Stomach (tissue), 9 donors: Measurements from ENCODE around the gene KANSL1. TPM values are rescaled to one million over a fixed set of nuclear protein-coding genes. Genes with fewer than 3 reads are reported as not detected.

Experiments used
- DNase-seq, 2 donors: peaks; one replicate each; pipeline versions ENCODE4 v3.0.0 to v3.0.0-alpha.2; 2013 to 2019
- H3K27ac ChIP-seq, 5 donors: fragments of 200-600 bp in 4 of 5; sonication (generic) in 4 of 5; one replicate each; pipeline ENCODE4 v1.5.1; 2013 to 2019; ENCODE audit warnings: mild to moderate bottlenecking in 1 of 5, moderate library complexity in 1 of 5
- H3K27me3 ChIP-seq, 3 donors: fragments of 200-600 bp; sonication (generic); one replicate each; pipeline ENCODE4 v1.5.1; 2017 to 2019; ENCODE audit warnings: mixed run types in 1 of 3
- H3K36me3 ChIP-seq, 4 donors: fragments of 200-600 bp; sonication (generic); 1 replicate in 3 of 4; 2 replicates in 1 of 4; pipeline ENCODE4 v1.5.1; 2016 to 2019
- H3K4me1 ChIP-seq, 4 donors: fragments of 200-600 bp; sonication (generic); one replicate each; pipeline ENCODE4 v1.5.1; 2016 to 2019
- H3K4me3 ChIP-seq, 4 donors: fragments of 200-600 bp; sonication (generic) in 3 of 4; one replicate each; pipeline ENCODE4 v1.5.1; 2016 to 2019; ENCODE audit warnings: mild to moderate bottlenecking in 1 of 4
- H3K9me3 ChIP-seq, 4 donors: fragments of 200-600 bp; sonication (generic); one replicate each; pipeline ENCODE4 v1.5.1; 2016 to 2019
- EP300 ChIP-seq: sonication (generic); formaldehyde crosslinking; IDR thresholded peaks from one replicate; pipeline ENCODE4 v1.6.1; 2017; ENCODE audit warnings: antibody characterized with exemption
- POLR2A ChIP-seq, 4 donors: fragments of 450-650 bp; IDR thresholded peaks; one replicate each; pipeline ENCODE4 v1.6.1; 2016; ENCODE audit warnings: antibody characterized with exemption in 4 of 4, control low read depth in 2 of 4, mild to moderate bottlenecking in 1 of 4, moderate library complexity in 1 of 4
- POLR2AphosphoS5 ChIP-seq, 3 donors: sonication (generic); formaldehyde crosslinking; IDR thresholded peaks; one replicate each; pipeline ENCODE4 v1.6.1; 2016; ENCODE audit warnings: antibody characterized with exemption in 3 of 3
- WGBS, 5 donors: extraction: QIAGEN DNeasy Blood & Tissue Kit in 3 of 5; methylation state at CpG; one replicate each; pipeline versions ENCODE4 v1.1.5 to v1.1.7; 2013 to 2018; 5-methylcytosine and 5-hydroxymethylcytosine counted together
- intact Hi-C: fragments of 100-400 bp; cut with DNase I; formaldehyde crosslinking; loops from one replicate; pipeline ENCODE4 v1.15.1; 2023; ENCODE audit warnings: low total_unique reads
- polyA plus RNA-seq, 3 donors: library from polyadenylated mRNA; stranded (reverse); fragments of 200-250 nt; gene quantifications; one replicate each; pipeline ENCODE4 v1.2.3, GENCODE V29; 2013
- total RNA-seq, 5 donors: library from RNA; depleted of rRNA; stranded (reverse); fragments of >200 nt; gene quantifications; one replicate each; pipeline versions ENCODE4 v1.1.0 to v1.2.3, GENCODE V29; 2014 to 2016
- TF ChIP-seq, protein P1 (sequence below), 7 experiments: fragments of 450-650 bp in 4 of 7; fragments of 200-600 bp in 3 of 7; sonication (generic) in 3 of 7; IDR thresholded peaks; one replicate each; pipeline ENCODE4 v1.5.1; 2016 to 2019; ENCODE audit warnings: antibody characterized with exemption in 7 of 7, control low read depth in 2 of 7, mild to moderate bottlenecking in 1 of 7
- donor health status: healthy with polysubstance abuse.
- donor health status: Bipolar disorder and iron deficiency.
- donor health status: healthy.

The KANSL1 gene
- total and polyA plus RNA-seq, 8 donors, result 9.2 to 288 (median 127) TPM

DNA sequence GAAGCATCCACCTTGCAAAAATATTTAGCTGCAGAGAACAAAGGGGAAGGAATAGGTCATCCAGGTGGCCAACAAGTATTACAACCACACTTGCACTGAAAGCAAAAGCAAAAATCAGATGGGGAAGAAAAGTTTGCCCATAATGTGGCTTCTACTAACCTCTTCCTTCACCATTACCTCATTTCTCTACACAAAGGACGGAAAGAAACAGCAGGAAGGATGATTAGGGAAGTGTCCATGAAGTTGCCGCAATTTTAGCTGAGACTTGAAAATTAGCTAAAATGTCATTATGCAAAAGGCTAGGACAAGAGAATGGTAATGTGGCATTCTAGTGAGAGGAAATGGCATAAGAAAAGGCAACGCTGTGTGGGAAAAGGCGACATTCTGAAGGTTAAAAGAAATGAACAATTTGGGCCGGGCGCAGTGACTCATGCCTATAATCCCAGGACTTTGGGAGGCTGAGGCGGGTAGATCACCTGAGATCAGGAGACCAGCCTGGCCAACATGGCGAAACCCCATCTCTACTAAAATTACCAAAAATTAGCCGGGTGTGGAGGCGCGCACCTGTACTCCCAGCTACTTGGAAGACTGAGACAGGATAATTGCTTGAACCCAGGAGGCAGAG lies 13.7 kb downstream of the KANSL1 start:
- Histone ChIP-seq H3K9me3 (no peaks in the 10 kb centered on the region), H3K36me3 (peaks cover 0 to 3% (median 0%) of the 10 kb centered on the region in 4 donors), H3K4me1 (peaks cover 50 to 99% (median 83%) of the 10 kb centered on the region in 4 donors), H3K4me3 (no peak overlapping the region), H3K27me3 (no peaks in the 10 kb centered on the region), H3K27ac (peak overlapping the region in 2 of 5 donors; percentile 12 to 65)
- intact Hi-C loops, result no loop called here
- TF ChIP-seq POLR2AphosphoS5 (IDR thresholded peaks at IDR 0.05), result no peak
- TF ChIP-seq, protein P1, sequence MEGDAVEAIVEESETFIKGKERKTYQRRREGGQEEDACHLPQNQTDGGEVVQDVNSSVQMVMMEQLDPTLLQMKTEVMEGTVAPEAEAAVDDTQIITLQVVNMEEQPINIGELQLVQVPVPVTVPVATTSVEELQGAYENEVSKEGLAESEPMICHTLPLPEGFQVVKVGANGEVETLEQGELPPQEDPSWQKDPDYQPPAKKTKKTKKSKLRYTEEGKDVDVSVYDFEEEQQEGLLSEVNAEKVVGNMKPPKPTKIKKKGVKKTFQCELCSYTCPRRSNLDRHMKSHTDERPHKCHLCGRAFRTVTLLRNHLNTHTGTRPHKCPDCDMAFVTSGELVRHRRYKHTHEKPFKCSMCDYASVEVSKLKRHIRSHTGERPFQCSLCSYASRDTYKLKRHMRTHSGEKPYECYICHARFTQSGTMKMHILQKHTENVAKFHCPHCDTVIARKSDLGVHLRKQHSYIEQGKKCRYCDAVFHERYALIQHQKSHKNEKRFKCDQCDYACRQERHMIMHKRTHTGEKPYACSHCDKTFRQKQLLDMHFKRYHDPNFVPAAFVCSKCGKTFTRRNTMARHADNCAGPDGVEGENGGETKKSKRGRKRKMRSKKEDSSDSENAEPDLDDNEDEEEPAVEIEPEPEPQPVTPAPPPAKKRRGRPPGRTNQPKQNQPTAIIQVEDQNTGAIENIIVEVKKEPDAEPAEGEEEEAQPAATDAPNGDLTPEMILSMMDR (IDR thresholded peaks at IDR 0.05), result no peak
- no peak for TF ChIP-seq EP300
- TF ChIP-seq POLR2A (IDR thresholded peaks at IDR 0.05), result no peak
- peak in 1 of 2 donors; percentile 16 for DNase-seq
- WGBS, 5 donors, result 77 to 88% (median 87%) methylated on average over 11 of the region's 11 CpGs

DNA sequence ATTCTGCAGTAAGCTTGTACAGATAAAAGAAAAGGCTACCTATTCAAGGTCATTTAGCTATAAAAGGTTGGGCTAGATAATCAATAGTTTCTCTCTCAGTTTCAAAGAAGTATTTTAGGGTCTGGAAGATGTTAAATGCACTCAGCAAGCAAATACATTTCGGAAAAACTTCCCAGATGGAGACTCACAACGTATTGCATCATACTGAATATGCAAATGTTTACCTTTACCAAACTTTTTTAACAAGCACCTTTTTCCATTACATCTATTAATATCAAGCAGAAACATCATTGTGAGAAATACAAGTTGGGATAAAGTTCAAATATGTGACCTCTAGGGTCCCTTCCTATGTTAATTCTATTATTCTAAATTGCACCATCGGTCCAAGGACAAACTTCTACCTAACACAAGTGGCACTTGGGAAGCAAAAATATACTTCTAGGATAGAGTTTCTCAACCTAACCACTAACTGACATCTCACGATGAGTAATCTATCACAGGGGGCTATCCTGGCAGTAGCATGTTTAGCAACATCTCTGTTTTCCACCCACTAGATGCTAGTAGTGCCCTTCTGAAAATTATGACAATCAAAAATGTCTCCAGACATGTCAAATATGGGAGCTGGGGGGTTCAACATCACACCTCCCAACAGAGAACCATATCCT lies 14.5 kb downstream of the KANSL1 start:
- Histone ChIP-seq H3K9me3 (no peaks in the 10 kb centered on the region), H3K4me1 (peaks cover 50 to 99% (median 83%) of the 10 kb centered on the region in 4 donors), H3K27me3 (no peaks in the 10 kb centered on the region), H3K4me3 (no peak overlapping the region), H3K27ac (peak overlapping the region in 1 of 5 donors; percentile 65), H3K36me3 (peaks cover 0 to 3% (median 0%) of the 10 kb centered on the region in 4 donors)
- 53 to 67% (median 58%) methylated on average over 4 of the region's 4 CpGs for WGBS, 5 donors
- no peak for DNase-seq
- TF ChIP-seq, protein P1 (IDR thresholded peaks at IDR 0.05), result no peak
- TF ChIP-seq POLR2AphosphoS5 (IDR thresholded peaks at IDR 0.05) (no peak), EP300 (no peak), POLR2A (IDR thresholded peaks at IDR 0.05) (no peak)
- intact Hi-C loops, result no loop called here

DNA sequence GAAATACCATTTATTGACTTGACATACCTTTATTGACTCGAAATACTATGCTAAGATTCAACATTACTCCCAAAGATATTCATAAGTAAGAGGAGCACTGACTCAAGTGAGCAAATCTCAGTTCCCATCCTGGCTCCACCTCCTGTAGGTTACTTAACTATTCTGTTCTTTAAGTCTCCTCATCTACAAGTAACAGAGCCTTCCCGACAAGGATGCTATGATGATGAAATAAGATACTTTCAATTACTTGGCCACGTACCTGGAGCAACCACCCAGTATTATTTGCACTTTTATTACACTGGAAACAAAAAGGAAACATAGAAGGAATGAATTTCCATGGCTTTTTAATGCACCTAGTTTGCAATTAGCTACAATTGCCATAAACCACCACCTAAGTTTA lies 16.3 kb downstream of the KANSL1 start:
- H3K4me1 ChIP-seq, result peaks cover 43 to 99% (median 80%) of the 10 kb centered on the region in 4 donors
- no peaks in the 10 kb centered on the region for H3K9me3 ChIP-seq
- TF ChIP-seq, protein P1 (IDR thresholded peaks at IDR 0.05), result no peak
- TF ChIP-seq POLR2AphosphoS5 (IDR thresholded peaks at IDR 0.05) (no peak), EP300 (no peak), POLR2A (IDR thresholded peaks at IDR 0.05) (no peak)
- no peak overlapping the region for H3K4me3 ChIP-seq
- H3K36me3 ChIP-seq, result peaks cover 0 to 4% (median under 1%) of the 10 kb centered on the region in 4 donors
- no peaks in the 10 kb centered on the region for H3K27me3 ChIP-seq
- no peak overlapping the region for H3K27ac ChIP-seq
- WGBS, 5 donors, result 73 to 81% (median 78%) methylated on average over 3 of the region's 3 CpGs
- intact Hi-C loops, result no loop called here
- DNase-seq, result no peak

DNA sequence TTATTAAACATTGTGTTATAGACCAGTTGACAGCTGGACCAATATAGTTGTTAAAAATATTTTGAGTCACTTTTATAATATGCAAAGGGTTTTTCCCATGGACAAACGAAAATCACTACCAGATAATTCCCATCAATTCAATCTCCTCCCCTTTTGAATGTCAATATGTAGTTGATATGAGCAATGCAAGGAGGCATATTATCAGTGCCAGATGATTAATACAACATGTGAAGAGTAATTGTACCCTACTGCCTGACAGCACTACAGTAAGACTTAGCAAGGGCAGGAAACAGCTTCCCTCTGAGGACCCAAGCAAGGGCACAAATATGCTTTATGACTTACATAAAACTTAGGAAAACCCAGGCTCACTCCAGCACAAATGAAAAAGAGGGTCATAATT lies 17.3 kb downstream of the KANSL1 start:
- no peak for DNase-seq

More for the DNA sequence above, 17.3 kb downstream of the KANSL1 start:
- WGBS, 5 donors, result 6 to 23% (median 16%) methylated on average over 1 of the region's 1 CpG
- intact Hi-C loops, result no loop called here
- no peaks in the 10 kb centered on the region for H3K27me3 ChIP-seq
- no peak overlapping the region for H3K27ac ChIP-seq
- H3K4me3 ChIP-seq, result no peak overlapping the region
- H3K36me3 ChIP-seq, result peaks cover 10 to 15% (median 11%) of the 10 kb centered on the region in 4 donors
- peaks cover 43 to 97% (median 78%) of the 10 kb centered on the region in 4 donors for H3K4me1 ChIP-seq
- TF ChIP-seq POLR2A (IDR thresholded peaks at IDR 0.05), result no peak
- TF ChIP-seq, protein P1 (IDR thresholded peaks at IDR 0.05), result no peak
- TF ChIP-seq POLR2AphosphoS5 (IDR thresholded peaks at IDR 0.05), result no peak
- TF ChIP-seq EP300, result no peak
- H3K9me3 ChIP-seq, result no peaks in the 10 kb centered on the region
